Activated CD4-positive, alpha-beta T cell treated with anti-CD3 and anti-CD28 coated beads, Interleukin-10, Interleukin-2, amounts not matched to agents 100 ng/mL and 50 ng/mL, durations not matched to agents 16 hours and 8 hours (primary cell): ENCODE results near the gene SPAG9.
"Not testable (repeated sequence)": the region's sequence is repeated elsewhere in the genome, so short reads cannot be mapped to it uniquely, and the experiment has no call there.

Experiments
- DNase-seq: peaks from one replicate; pipeline ENCODE4 v3.0.0-alpha.2; 2020

The SPAG9 gene

DNA sequence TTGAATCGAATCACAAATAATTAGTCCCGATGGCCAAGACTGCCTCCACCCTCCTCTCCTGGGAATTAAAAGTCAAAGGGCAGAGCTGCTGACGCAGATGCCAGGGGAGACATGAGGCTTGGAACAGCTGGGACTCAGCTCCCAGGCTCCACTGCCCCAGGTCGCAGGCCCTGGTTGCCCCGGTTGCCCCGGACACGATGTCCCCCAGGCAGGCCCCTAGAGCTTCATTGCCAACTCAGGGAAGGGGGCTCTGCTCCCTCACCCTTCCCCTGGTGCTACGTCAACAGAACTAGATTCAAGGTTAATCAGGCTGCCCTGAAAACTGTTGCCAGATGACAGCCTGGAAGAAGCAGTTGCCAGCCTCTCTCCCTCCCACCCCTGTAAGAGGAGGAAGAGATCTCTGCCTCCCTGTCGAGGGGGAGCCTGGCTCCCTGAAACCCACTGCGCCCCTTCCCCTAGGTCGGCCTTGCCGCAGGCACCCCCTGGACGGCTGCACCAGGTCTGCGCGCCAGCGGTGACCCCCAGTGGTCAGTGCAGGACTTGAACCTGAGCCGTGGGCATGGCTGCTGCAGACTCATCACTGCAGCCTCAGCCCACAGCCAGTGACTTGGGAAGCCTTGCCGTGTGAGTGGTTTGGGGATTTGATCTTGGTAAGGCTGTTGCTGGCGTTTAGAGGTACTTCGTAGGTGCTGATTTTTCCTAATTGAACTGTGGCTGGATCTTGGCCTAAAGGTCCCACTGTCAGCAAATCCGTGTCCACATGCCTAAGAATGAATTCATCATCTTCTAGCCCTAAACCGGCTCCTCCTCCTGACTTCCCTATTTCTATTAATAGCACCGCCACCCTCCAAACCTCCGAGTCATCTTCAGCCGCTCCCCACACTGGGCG lies 170.4 kb downstream of the SPAG9 start:
- peak; percentile 69 for DNase-seq

DNA sequence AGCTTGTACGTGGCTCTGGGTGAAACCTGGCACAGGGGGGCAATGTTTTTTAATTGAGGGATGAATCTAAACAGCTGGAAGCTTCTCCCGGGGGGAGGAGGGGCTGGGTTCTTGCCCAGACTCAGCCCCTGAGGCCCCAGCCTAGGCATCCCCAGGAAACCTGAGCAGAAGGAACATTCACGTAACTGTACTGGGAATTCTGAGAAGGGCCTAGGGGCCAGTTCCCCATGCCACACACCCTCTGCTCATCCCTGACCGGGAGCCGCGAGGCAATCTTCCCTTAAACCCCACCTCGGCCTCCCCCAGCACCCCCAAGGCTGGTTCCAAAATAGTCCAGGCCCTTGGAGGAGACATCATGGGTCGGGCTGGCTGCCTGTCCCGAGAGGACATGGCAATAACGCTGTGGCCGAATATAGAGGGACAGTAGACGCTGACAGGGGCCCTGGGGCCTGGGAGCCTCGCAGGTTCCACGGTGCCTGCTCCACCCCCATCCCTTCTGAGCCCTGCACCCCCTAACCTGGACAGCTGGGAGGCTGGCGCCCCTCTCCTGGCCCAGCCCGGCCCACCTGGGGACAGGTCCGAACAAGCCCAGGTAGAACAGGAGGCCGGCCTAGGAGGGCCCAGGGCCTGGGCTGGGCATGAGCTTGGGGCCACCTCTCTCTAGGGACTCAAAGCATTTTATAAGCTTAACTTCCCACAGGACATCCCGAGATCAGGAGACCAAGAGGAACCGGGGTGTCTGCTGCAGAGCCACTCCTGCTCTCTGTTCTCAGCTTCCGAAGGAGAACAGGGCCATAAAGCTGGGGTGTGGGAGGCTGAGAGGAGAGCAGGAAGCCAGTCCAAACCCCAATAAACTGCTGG lies 171.3 kb downstream of the SPAG9 start:
- DNase-seq, result no peak

DNA sequence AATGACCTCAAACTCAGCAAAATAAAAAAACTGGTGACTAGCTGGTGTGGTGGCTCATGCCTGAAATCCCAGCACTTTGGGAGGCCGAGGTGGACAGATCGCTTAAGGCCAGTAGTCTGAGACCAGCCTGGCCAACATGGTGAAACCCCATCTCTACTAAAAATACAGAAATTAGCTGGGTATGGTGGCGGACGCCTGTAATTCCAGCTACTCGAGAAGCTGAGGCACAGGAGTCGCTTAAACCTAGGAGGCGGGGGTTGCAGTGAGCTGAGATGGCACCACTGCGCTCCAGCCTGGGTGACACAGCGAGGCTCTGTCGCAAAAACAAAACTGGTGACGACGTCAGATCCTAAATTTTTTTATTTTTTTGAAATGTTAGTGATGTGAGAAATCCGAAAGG lies 172.0 kb downstream of the SPAG9 start:
- no peak for DNase-seq

DNA sequence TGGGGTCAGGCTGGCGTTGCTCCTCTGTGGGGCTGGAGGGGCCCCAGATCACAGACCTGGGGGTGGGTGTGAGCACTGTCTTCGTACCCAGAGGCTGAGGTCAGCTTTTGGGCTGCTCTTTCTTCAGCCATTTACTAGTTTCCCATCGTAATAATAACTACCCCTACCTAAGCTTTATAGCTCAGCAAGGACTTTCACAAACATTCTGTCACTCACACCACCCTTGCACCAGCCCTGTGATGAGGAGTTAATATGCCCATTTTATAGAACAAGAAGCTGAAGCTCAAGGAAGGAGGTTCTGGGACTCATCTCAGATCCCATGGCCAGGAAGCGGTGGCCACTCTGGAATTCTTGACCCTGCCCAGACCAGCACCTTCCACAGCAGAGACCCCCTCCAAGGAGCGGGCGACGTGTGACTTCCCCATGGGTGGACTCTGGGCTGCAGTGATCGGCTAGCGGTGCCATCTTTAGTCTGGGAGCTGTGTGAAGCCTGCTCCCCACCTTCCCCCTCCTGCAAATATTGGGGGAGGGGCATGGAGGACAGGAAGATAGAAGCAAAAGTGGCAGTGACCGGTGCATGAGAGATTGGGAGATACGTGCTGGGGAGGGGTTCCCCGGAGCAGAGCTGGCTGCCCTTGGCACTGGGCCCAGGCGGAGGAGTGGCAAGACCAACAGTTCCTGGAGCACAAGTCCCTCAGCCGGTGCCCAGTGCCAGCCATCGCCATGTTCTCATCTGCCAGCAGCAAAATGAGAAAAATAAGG lies 172.7 kb downstream of the SPAG9 start:
- no peak for DNase-seq

DNA sequence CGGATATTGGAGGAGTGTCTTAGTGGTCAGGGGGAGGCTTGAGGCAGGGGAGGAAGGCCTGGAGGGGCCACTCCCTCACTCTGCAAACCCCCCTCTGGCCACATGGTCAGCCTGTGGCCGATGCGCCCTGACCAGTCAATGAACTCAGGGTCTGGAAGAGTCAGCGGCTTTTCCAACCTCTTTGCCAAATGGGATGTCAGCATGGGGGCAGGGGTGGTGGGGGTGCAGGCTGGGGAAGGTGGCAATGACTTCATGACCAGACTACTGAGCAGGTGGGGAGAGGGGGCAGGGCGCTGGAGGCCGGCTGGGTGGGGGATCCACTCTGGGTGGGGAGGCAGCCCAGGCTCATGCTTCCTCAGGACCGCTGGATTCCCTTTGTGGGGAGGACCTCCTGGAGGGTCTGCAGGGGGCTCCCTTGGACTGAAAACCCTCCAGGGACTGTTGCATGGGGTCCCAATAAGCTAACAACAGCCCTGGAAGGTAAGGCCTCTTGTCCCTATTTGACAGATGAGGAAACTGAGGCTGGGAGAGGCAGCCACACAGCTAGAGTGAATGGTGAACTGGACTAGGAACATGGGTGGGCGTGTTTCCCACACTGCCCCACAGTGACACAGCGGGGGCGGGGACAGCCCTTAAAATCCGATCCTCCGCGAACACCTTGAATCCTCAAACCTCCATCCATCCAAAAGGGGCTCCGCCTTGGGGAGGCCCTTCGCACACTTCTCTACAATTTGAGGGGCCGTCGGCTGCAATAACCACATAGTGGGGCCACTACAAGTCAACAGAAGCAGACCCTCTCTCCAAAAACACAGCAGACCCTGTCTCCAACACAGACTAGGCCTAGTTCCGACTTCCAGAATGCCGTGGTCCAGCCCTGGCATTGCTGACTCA lies 173.5 kb downstream of the SPAG9 start:
- DNase-seq, result no peak

DNA sequence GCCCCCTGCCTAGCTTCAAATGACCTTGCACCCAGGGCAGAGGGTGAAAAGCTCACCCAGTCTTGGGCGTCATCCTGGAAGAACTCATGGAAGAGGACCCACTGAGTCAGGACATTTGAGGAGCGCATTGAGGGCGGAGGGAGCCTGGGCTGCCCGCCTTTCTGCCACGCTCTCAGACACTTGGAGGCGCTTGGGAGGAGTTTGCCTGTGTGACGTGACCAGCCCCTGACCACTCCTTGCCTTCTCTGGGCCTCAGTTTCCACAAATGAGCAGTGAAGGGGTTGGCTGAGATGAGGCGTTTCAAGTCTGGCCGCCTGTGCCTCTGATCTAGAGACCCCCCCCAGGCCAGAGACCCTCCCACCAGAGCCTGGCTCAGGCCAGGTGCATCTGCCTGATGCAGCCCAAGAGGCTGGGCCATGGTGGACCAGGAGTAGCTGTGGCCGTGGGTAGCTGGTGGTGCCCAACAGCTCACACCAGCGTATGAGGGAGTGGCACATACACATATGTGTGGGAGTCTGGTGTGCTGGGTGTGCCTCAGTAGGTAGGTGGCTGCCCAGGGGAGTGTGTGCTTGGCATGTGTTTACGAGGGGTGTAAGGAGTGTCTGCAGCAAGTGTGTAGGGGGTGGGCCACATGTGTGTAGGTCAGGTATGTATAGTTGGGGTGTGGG lies 174.3 kb downstream of the SPAG9 start:
- no peak for DNase-seq

DNA sequence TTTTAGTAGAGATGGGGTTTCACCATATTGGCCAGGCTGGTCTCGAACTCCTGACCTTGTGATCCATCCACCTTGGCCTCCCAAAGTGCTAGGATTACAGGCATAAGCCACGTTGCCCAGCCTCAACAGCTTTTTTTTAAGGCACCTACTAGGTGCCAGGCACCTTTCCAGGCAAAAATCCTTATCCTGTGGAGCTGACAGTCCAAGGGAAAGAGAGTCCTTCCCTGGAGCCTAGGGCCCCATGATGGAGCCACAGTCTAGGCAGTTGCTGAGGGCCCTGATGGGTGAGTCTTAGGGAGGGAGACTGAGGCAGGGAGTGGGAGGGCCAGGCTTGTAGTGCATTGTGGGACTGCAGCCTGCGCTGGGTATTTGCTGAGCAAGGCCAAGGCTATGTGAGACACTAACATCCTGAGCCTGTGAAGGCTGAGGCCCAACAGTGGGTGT lies 174.9 kb downstream of the SPAG9 start:
- DNase-seq, result no peak

DNA sequence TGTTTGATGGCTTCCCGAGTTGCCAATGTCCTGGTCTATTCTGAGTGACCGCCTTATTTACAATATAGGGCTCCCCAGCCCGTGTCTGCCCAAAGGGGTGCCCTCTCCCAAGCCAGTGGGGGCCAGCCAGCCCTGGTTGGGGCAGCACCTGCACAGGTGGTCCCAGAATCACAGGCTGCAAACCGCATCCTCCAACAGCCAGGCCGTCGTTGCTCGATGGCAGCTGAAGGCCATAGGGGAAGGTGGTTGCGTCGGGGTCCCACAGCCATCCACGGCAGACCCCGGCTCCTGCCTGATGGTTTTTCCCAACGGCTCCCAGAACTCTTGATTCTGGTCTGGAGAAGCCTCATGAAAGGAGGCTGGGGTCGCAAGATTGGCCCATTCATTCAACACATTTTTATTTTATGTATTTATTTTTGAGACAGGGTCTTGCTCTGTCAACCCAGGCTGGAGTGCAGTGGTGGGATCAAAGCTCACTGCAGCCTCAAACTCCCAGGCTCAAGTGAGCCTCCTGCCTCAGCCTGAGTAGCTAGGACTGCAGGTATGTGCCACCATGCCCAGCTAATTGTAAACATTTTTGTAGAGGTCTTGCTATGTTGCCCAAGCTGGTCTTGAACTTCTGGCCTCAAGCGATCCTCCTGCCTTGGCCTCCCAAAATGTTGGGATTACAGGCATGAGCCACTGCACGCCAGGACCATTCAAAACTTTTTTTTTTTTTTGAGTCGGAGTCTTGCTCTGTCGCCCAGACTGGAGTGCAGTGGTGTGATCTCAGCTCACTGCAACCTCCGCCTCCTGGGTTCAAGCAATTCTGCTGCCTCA lies 175.6 kb downstream of the SPAG9 start:
- DNase-seq, result no peak

DNA sequence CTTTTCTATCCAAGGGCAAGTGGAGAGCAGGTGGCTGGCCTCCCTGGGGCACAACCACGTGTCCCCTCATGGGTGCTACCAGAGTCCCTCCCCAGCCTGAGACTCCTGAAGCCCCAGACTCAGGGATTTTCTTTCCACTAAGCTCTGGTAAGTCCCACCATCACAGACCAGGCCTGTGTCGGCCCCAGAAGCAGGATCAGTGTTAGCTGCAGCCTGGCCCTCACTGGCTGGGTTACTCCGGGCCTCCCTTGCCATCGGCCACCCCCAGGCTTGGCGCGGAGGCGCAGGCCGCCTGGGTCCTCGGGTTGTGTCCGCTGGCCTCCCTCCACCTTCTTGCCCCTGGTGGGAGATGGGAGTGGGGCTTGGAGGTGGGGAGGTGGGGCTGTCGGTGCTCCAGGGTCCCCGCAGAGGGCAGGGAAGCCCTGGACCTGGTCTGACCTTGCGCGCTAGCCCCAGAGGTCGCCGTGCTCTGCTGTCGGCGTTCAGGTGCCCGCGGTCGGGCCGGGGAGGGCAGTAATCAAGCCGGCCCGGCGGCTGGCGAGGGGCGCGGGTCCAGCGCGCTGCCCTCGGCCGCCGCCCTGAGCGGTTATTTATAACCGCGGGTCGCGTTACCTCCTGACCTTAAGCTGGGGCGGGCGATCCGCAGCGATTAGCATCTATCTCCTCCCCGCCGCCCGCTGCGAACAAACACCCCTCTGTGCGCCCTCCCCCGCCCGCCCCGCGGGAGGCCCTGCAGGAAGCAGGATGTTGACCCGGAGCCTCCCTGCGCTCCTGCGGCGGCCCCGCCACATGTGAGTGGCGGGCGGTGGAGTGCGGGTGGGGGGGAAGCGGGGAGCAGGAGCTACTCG lies 176.4 kb downstream of the SPAG9 start:
- peak; percentile 88 for DNase-seq

- DNase-seq, result peak; percentile 10
Observed at GRCh38 chr17:50943575-50943933, 177.1 kb downstream of the SPAG9 start.

GRCh38 chr17:50941676-50942048 lies 179.0 kb downstream of the SPAG9 start:
- not testable (repeated sequence) for DNase-seq

GRCh38 chr17:50939795-50940684 lies 180.6 kb downstream of the SPAG9 start:
- no peak for DNase-seq

GRCh38 chr17:50939542-50939794 lies 181.2 kb downstream of the SPAG9 start:
- DNase-seq, result no peak

- no peak for DNase-seq
Observed at GRCh38 chr17:50938821-50939541, 181.7 kb downstream of the SPAG9 start.

DNA sequence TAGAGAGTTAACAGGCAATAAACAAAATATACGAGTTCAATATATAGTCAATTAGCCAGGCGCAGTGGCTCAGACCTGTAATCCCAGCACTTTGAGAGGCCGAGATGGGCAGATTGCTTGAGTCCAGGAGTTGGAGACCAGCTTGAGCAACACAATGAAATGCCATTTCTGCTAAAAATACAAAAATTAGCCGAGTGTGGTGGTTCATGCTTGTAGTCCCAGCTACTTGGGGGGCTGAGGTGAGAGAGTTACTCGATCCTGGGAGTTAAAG lies 184.7 kb downstream of the SPAG9 start:
- DNase-seq, result no peak

- DNase-seq, result no peak
Observed at GRCh38 chr17:50935221-50935995, 185.3 kb downstream of the SPAG9 start.

DNA sequence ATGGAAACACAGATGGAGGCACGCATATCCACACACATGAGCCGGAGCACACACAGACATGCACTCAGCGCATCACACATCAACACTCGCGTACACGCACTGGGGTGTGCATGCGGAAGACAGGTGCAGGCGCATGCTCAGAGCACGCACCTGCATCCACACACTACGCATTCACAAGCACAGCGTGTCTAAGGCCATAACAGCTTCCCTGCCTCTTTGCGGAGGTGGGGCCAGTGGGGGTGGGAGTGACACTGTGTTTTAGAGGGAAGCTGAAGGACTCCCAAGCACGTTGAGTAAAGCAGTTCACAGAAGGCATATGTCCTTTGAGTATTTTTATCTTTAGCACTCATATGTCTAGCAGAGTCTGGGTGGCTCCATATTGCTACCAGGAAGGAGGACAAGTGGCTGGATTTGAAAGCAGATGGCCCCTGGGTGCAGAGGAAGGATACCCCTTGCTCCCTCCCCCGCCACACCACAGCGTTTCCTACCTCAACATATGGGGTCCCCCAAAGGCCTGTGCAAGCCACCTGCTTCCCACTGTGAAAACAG lies 185.9 kb downstream of the SPAG9 start:
- DNase-seq, result no peak
